Activated naive CD8-positive, alpha-beta T cell treated with anti-CD3 and anti-CD28 coated beads, Interleukin-2, amount 50 U/mL, for 16 hours (primary cell): ENCODE results near the gene NYAP1.
"Not testable (repeated sequence)": the region's sequence is repeated elsewhere in the genome, so short reads cannot be mapped to it uniquely, and the experiment has no call there.

Experiments used
- DNase-seq: peaks from one replicate; pipeline ENCODE4 v3.0.0-alpha.2; 2020; ENCODE audit warnings: low read depth, low spot score

Gene NYAP1

DNA sequence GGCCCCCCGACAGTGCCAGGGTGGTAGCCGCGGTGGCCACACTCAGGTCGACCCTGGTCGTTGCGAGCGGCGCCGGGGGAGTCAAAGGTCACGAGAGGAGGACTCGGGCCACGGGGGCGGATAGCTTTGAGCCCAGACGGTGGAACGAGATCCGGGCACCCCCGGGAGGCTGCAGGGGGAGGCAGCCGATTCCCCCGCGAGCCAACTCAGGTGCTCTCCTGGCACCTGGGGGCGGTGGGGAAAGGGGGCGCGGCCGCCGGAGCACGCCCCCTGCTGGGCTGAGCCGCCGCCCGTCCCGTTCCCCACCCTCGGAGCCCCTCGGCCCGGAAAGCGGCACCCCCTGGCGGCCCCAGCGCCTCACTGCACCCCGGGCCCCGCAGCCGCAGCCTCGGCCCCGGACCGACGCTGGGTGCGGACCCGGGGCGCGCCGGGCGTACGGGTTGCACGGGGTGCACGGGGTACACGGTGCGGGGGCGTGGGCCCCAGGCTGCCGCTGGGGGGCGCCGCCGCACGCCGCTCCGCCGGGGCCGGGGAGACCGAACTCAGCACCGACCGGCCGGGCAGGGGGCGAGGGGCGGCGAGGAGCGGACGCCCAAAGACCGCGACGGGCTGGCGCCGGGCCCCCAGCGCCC, 521 bp upstream of the NYAP1 start:
- peak; percentile 68 for DNase-seq

DNA sequence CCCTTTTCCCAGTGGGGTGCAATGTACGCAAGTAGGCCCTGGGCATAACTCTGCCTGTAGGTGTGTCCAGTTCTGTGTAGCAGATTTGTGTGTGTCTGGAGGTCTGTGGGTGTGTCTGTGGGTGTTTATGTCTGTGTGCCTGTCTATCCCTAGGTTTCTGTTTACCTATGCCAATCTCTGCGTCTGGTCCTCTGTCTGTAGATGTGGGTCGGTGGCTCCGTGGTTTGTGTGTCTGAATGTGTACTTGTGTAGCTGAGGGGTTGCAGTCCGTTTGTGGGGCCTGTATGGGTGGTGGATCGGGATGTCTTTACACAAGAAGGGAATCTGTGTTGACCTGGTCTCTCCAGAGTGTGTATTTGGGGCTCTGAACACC, 932 bp downstream of the NYAP1 start:
- DNase-seq: no peak

DNA sequence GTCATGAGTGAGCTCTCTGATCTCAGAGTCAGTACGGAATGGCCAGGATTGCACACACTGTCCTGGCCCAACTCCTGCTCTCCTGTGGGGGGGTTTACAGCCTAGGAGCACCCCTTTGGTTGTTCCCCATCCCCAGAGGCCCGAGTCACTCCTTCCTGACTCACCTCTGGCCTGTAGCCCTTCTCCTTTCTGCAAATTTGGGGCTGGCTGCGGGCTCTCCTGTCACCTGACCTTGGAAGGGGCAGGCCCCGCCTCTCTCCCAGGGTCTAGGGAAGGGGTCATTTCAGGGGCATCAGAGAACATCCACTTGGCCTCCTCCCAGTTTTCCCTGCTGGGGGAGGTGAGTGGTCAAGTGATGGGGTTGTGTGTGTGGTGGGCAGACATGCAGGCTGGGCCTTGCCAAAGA, 1.7 kb downstream of the NYAP1 start:
- no peak for DNase-seq

DNA sequence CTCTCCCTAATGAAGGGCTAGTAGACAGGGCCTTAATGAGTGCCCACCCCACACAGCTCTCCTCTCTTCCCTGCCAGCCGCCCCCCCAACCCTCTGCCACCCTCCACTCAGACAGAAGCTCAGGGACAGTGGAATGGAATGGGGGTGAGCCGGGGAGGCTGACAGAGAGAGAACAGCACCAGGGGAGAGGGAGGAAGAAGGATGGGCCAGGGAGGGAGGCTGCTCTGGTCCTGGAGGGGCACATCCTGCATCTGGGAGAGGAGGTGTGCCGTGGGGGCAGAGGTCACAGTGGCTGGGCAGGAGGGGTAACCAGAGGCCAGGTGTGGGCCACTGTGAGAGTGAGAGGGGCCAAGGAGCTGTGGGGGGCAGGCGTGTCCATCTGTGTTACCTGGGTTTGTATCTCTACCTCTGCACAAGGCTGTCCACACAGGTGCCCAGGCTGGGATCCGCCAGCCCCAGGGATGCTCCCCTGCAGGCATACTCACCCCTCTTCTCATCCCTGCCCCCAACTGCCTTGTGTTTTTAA, 2.4 kb downstream of the NYAP1 start:
- DNase-seq: no peak

DNA sequence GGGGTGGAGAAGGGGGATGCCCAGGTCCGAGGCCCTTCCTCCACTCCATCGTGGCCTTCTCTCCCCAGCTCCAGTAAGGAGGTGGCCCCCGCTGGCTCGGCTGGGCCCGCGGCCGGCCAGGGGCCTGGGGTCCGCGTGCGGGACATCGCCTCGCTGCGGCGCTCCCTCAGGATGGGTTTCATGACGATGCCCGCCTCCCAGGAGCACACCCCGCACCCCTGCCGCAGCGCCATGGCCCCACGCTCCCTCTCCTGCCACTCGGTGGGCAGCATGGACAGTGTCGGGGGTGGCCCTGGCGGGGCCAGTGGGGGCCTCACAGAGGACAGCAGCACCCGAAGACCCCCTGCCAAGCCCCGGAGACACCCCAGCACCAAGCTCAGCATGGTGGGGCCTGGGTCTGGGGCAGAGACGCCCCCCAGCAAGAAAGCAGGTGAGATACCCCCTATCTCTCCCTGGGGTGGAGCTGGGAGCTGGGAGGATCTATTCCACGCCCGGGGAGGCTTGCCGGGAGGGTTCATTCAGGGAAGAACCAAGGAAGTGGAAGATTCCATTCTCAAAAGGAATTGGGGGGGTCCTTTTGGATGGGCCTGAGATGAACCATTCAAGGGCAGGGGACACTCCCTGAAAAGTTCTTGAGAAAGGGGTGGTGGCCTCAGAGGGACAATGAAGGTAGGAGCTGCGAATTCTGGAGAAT, 3.2 kb downstream of the NYAP1 start:
- no peak for DNase-seq

DNA sequence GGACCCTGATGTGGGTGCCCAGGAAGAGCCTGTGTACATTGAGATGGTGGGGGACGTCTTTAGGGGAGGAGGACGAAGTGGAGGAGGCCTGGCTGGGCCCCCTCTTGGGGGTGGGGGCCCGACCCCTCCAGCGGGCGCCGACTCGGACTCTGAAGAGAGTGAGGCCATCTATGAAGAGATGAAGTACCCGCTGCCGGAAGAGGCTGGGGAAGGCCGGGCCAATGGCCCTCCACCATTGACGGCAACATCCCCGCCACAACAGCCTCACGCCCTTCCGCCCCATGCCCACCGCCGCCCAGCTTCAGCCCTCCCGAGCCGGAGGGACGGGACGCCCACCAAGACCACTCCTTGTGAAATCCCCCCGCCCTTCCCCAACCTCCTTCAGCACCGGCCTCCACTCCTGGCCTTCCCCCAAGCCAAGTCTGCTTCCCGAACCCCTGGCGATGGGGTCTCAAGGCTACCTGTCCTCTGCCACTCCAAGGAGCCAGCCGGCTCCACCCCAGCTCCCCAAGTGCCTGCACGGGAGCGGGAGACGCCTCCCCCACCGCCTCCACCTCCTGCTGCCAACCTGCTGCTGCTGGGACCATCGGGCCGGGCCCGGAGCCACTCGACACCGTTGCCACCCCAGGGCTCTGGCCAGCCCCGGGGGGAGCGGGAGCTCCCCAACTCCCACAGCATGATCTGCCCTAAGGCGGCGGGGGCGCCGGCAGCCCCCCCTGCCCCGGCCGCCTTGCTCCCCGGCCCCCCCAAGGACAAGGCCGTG, 4.8 kb downstream of the NYAP1 start:
- DNase-seq: no peak

DNA sequence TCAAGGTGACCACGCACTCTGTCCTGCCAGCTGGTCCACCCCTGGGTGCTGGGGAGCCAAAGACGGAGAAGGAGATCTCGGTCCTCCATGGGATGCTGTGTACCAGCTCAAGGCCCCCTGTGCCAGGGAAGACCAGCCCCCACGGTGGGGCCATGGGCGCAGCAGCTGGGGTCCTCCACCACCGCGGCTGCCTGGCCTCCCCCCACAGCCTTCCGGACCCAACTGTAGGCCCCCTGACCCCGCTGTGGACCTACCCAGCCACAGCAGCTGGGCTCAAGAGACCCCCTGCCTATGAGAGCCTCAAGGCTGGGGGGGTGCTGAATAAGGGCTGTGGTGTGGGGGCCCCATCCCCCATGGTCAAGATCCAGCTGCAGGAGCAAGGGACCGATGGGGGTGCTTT, 5.4 kb downstream of the NYAP1 start:
- no peak for DNase-seq

DNA sequence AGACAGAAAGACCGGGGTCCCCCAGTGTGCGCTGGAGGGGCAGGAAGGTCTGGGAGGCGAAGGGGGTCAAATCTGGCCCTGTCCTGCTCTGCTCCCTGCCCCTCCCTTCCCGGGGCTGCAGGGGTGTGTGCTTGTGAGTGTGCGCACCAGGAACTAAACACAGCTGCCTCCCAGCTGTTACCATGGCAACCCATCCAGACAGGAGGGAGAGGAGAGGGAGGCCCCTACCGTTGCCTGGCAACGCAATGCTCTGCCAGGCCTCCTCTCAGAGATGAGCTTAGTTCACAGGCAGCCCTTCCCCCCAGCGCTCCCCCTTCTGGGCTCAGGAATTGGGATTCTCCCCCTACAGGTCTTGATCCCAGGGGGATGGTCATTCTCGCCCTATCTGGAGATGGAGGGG, 6.1 kb downstream of the NYAP1 start:
- no peak for DNase-seq

DNA sequence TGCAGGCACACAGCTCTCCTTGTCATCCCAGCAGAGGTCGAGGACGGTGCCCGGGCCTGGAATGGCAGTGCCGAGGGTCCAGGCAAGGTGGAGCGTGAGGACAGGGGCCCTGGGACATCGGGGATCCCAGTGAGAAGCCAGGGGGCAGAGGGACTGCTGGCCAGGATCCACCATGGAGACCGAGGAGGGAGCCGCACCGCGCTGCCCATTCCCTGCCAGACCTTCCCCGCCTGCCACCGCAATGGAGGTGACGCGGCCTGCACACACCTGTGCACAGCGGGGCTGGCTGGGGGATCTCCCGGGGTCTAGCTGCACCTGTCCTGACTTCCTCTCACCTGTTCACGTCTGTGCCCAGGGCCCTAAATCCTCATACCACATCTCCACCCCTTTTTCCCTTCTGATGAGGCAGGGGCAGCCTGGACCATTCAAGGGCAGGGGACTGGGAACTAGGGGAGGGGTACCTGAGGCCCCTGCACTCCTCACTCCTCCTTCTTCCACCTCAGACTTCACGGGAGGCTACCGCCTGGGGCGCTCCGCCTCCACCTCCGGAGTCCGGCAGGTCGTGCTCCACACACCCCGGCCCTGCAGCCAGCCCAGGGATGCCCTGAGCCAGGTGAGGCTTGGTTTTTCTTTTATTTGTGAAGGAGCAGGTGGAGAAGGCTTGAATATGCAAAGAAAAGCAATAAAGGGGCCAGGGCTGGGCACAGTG, 6.9 kb downstream of the NYAP1 start:
- no peak for DNase-seq

DNA sequence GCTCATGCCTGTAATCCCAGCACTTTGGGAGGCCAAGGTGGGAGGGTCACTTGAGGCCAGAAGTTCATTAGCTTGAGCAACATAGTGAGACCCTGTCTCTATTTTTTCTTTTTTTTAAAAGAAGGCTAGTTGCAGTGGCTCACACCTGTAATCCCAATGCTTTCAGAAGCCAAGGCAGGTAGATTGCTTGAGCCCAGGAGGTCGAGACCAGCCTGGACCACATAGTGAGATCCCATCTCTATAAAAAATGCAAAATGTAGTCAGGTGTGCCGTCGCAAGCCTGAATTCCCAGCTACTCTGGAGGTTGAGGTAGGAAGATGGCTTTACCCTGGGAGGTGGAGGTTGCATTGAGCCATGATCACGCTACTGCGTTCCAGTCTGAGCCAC, 7.5 kb downstream of the NYAP1 start:
- no peak for DNase-seq

DNA sequence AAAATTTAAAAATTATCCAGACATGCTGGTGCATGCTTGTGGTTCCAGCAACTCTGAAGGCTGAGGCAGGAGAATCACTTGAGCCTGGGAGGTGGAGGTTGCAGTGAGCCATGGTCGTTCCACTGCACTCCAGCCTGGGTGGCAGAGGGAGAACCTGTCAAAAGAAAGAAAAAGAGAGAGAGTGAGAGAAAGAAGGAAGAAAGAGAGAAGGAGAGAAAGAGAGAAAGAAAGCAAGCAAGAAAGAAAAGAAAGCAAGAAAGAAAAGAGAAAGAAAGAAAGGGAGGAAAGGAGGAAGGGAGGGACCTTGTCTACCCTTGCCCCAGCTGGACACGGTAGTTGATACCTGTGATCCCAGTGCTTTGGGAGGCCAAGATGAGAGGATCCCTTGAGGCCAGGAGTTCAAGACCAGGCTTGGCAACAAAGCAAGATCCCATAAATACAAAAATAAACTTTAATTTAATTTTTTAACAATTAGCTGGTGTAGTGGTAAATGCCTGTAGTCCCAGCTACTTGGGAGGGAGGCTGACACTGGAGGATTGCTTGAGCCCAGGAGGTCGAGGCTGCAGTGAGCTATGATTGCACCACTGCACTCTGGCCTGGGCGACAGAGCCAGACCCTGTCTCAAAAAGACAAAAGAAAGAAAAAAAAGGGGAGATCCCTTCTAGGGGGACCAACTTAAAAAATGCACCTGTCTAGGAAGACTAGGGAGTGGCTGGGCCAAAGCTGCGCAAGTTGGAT, 9.2 kb downstream of the NYAP1 start:
- DNase-seq: no peak

DNA sequence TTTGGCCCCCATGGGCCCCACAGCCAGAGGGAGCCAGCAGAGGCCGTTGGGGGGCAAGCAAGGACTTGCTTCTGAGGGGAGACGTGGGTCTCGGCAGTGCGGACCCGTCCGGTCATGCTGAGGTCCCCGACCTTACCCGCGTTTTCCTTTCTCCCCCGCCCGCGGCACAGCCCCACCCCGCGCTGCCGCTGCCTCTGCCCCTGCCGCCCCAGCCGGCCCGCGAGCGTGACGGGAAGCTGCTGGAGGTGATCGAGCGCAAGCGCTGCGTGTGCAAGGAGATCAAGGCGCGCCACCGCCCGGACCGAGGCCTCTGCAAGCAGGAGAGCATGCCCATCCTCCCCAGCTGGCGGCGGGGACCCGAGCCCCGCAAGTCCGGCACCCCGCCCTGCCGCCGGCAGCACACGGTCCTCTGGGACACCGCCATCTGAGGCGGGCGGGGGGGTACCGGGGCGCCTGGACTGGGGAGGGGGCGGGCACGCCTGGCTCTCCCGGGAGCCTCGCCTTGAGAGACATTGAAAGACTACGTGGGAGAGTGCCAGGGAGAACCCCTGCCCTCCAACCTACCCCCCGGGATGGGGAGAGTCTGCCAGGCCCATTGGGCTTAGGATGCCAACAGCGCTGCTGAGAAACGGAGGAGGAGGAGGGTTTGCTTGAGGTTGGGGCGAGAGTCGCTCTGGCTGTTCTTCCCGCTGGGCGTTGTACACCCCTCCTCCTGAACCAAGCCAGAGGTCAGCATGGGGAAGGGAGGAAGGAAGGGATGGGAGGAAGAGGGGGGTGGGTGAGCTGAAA, 9.9 kb downstream of the NYAP1 start:
- no peak for DNase-seq

DNA sequence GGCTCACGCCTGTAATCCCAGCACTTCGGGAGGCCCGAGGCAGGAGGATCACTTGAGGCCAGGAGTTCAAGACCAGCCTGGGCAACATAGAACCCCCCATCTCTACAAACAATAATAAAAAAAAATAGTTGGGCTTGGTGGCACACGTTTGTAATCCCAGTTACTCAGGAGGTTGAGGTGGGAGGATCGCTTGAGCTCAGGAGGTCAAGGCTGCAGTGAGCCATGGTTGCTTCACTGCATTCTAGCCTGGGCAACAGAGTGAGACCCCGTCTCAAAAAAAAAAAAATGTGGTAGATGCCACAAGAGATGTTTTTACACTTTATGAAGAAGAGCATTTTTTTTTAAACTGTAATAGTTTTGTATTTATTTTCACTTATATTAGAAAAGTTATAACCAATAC, 12.8 kb downstream of the NYAP1 start:
- DNase-seq: no peak

DNA sequence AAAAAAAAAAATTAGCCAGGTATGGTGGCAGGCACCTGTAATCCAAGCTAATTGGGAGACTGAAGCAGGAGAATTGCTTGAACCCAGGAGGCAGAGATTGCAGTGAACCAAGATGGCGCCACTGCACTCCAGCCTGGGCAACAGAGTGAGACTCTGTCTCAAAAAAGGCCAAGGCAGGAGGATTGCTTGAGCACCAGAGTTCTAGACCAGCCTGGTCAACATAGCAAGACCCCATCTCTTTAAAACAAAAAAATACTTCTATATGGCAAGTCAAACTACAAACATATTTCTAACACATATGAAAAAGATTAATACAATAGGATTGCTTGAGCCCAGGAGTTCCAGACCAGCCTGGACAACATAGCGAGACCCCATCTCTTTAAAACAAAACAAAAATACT, 17.0 kb downstream of the NYAP1 start:
- DNase-seq: not testable (repeated sequence)

DNA sequence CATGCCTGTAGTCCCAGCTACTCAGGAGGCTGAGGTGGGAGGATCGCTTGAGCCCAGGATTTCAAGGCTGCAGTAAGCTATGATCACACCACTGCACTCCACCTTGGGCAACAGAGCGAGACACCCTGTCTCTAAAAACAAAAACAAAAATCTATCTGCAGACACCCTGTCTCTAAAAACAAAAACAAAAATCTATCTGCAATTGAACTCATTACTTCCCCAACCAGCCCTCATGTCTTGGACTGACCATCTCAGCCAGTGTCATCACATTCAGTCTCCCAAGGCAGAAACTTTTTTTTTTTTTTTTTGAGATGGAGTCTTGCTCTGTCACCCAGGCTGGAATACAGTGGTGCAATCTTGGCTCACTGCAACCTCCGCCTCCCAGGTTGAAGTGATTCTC, 20.3 kb downstream of the NYAP1 start:
- DNase-seq: not testable (repeated sequence)

DNA sequence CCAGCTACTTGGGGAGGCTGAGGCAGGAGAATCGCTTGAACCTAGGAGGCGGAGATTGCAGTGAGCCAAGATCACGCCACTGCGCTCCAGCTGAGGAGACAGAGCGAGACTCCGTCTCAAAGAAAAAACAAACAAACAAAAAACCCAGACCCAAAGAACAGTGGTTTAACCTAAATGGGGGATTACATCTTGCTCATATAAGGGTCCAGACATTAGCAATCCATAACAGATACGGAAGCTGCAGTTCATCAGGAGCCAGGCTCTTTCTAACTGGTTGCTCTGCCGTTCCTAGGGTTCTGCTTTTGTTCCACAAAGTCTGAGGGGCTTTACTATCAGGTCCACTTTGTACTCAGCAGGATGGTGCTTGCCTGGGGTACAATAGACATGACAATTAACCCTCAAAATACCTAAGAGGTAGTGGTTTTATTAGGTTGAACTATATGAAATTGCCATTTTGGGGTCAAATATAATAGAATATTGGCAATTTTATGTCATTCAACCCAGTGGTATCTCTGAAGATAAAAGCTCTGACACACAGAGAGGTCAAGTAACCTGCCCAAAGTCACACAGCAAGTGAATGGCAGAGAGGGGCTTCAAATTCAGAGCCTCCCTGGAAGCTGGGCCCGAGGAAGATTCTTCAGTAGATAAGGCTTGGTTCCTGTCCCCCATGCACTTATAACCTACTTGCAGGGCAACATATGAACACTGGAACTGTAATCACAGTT, 21.3 kb downstream of the NYAP1 start:
- DNase-seq: no peak

DNA sequence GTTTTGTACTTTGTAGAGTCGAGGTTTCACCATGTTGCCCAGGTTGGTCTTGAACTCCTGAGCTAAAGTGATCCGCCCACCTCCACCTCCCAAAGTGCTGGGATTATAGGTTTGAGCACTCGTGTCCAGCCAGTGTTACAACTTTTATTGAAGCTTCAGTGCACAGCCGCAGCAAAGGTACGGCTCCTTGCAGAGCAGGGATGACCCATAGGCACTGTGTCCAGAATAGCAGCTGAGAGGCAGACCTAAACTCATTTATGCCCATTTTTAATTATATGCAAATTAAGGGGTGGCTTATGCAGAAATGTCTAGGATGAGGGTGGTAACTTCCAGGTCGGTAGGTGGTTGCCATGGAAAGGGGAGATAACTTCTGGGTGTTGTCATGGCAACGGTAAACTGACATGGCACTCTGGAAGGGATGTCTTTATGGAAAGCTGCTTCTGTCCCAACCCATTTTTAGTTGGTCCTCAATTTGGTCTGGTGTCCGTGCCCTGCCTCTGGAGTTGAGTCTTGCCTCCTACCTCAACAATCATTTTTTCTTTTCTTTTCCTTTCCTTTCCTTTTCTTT, 22.7 kb downstream of the NYAP1 start:
- DNase-seq: no peak

DNA sequence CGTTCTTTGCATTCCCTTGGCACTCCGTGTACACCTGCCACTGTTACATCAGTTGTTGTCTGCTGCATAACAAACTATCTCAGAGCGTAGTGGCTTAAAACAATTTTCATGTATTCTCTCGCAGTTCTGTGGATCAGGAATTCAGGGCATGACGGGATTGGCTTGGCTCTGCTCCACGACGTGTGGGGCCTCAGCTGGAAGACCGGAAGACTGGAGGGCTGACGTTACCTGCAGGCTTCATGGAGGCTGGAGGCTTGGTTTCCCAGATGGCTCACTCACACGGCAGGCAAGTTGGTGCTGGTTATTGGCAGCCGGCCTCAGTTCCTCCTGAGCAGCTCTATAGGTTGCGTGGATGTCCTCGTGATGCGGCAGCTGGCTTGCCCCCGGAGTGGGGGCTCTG, 25.5 kb downstream of the NYAP1 start:
- DNase-seq: no peak

DNA sequence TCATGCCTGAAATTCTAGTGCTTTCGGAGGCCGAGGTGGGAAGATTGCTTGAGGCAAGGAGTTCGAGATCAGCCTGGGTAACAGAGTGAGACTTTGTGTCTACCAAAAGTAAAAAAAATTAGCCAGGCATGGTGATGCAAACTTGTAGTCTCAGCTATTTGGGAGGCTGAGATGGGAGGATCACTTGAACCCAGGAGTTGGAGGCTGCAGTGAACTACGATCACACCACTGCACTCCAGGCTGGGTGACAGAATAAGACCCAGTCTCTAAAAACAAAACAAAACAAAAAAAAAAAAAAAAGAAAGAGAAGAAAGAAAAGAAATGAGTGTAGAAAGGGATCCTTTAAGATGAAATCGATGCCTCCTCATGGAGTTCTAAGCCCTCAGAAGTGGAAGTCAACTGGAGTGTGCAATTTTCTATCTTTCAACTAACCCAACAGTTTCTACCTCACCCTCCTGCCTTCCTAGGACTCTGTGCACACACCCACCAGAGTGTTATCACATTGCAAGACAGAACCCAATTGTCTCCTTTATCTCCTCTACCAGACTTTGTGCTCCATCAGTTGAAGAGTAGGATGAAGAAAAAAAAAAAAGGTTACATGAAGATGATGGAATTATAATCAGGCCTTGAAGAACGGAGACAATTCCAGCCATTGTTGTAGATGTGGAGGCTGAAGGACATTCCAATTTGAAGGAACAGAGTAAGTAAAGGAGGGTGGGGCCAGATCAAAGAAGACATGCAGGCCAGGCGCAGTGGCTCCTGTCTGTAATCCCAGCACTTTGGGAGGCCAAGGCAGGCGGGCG, 26.9 kb downstream of the NYAP1 start:
- DNase-seq: no peak
